ENCODE data around the gene RAB11FIP5.
"Not testable (repeated sequence)": the region's sequence is repeated elsewhere in the genome, so short reads cannot be mapped to it uniquely, and the experiment has no call there.

The RAB11FIP5 gene

GRCh38 chr2:73069855-73070642 is 42.7 kb downstream of the RAB11FIP5 start:
- DNase-seq (ENCODE audit: low spot score): no peak

GRCh38 chr2:73069041-73069854 is 43.5 kb downstream of the RAB11FIP5 start:
- DNase-seq (ENCODE audit: low spot score): no peak

GRCh38 chr2:73068147-73068546 is 44.6 kb downstream of the RAB11FIP5 start:
- no peak for DNase-seq (ENCODE audit: low spot score)

GRCh38 chr2:73067043-73067442 is 45.7 kb downstream of the RAB11FIP5 start:
- no peak for DNase-seq (ENCODE audit: low spot score)

- not testable (repeated sequence) for DNase-seq (ENCODE audit: low spot score)
Measured at GRCh38 chr2:73065070-73065469, 47.7 kb downstream of the RAB11FIP5 start.

GRCh38 chr2:73063909-73064875 is 48.6 kb downstream of the RAB11FIP5 start:
- peak; percentile 68 for DNase-seq (ENCODE audit: low spot score)

GRCh38 chr2:73063472-73063871 is 49.3 kb downstream of the RAB11FIP5 start:
- DNase-seq (ENCODE audit: low spot score): no peak

GRCh38 chr2:73059106-73059505 is 53.6 kb downstream of the RAB11FIP5 start:
- DNase-seq (ENCODE audit: low spot score): no peak

GRCh38 chr2:73054980-73055379 is 57.8 kb downstream of the RAB11FIP5 start:
- DNase-seq (ENCODE audit: low spot score): no peak

- DNase-seq (ENCODE audit: low spot score): no peak
Measured at GRCh38 chr2:73053316-73054114, 59.2 kb downstream of the RAB11FIP5 start.

- DNase-seq (ENCODE audit: low spot score): no peak
Measured at GRCh38 chr2:73050121-73050545, 62.6 kb downstream of the RAB11FIP5 start.

GRCh38 chr2:73043929-73044832 is 68.6 kb downstream of the RAB11FIP5 start:
- no peak for DNase-seq (ENCODE audit: low spot score)

- no peak for DNase-seq (ENCODE audit: low spot score)
Measured at GRCh38 chr2:73043276-73043675, 69.5 kb downstream of the RAB11FIP5 start.

GRCh38 chr2:73037947-73038585 is 74.7 kb downstream of the RAB11FIP5 start:
- no peak for DNase-seq (ENCODE audit: low spot score)

- no peak for DNase-seq (ENCODE audit: low spot score)
Measured at GRCh38 chr2:73036766-73037165, 76.0 kb downstream of the RAB11FIP5 start.

GRCh38 chr2:73035899-73036711 is 76.6 kb downstream of the RAB11FIP5 start:
- no peak for DNase-seq (ENCODE audit: low spot score)

- no peak for DNase-seq (ENCODE audit: low spot score)
Measured at GRCh38 chr2:73034661-73035375, 77.9 kb downstream of the RAB11FIP5 start.

GRCh38 chr2:73033766-73034381 is 78.9 kb downstream of the RAB11FIP5 start:
- no peak for DNase-seq (ENCODE audit: low spot score)
